ENCODE data around the gene UBE2D1.

The UBE2D1 gene

GRCh38 chr10:58305821-58306220, 29.0 kb upstream of the UBE2D1 start:
- no peak overlapping the region for H3K4me3 ChIP-seq (ENCODE audit: low read depth, low read length)
- TF ChIP-seq CTCF (IDR thresholded peaks at IDR 0.05; ENCODE audit: low read depth, low read length) = no peak

- no peak for TF ChIP-seq CTCF (IDR thresholded peaks at IDR 0.05; ENCODE audit: low read depth, low read length)
- no peak overlapping the region for H3K4me3 ChIP-seq (ENCODE audit: low read depth, low read length)
Observed at GRCh38 chr10:58307676-58308075, 27.1 kb upstream of the UBE2D1 start.

- no peak for TF ChIP-seq CTCF (IDR thresholded peaks at IDR 0.05; ENCODE audit: low read depth, low read length)
- no peak overlapping the region for H3K4me3 ChIP-seq (ENCODE audit: low read depth, low read length)
Observed at GRCh38 chr10:58311026-58311425, 23.8 kb upstream of the UBE2D1 start.

GRCh38 chr10:58316874-58317273, 17.9 kb upstream of the UBE2D1 start:
- H3K4me3 ChIP-seq (ENCODE audit: low read depth, low read length) = no peak overlapping the region
- no peak for TF ChIP-seq CTCF (IDR thresholded peaks at IDR 0.05; ENCODE audit: low read depth, low read length)

GRCh38 chr10:58318346-58318745, 16.5 kb upstream of the UBE2D1 start:
- H3K4me3 ChIP-seq (ENCODE audit: low read depth, low read length) = no peak overlapping the region
- no peak for TF ChIP-seq CTCF (IDR thresholded peaks at IDR 0.05; ENCODE audit: low read depth, low read length)

GRCh38 chr10:58319599-58319998, 15.2 kb upstream of the UBE2D1 start:
- no peak for TF ChIP-seq CTCF (IDR thresholded peaks at IDR 0.05; ENCODE audit: low read depth, low read length)
- H3K4me3 ChIP-seq (ENCODE audit: low read depth, low read length) = no peak overlapping the region

GRCh38 chr10:58320351-58321049, 14.3 kb upstream of the UBE2D1 start:
- no peak for TF ChIP-seq CTCF (IDR thresholded peaks at IDR 0.05; ENCODE audit: low read depth, low read length)
- no peak overlapping the region for H3K4me3 ChIP-seq (ENCODE audit: low read depth, low read length)
